ENCODE measurements around the gene ATG2A. TPM values are rescaled to one million over a fixed set of nuclear protein-coding genes. Genes with fewer than 3 reads are reported as not detected.
A peak's percentile ranks its signal among the peaks of the same experiment; 100 is the strongest.

Gene ATG2A
- total RNA-seq, 1 donor from 2014 or later: 21.4 TPM

DNA sequence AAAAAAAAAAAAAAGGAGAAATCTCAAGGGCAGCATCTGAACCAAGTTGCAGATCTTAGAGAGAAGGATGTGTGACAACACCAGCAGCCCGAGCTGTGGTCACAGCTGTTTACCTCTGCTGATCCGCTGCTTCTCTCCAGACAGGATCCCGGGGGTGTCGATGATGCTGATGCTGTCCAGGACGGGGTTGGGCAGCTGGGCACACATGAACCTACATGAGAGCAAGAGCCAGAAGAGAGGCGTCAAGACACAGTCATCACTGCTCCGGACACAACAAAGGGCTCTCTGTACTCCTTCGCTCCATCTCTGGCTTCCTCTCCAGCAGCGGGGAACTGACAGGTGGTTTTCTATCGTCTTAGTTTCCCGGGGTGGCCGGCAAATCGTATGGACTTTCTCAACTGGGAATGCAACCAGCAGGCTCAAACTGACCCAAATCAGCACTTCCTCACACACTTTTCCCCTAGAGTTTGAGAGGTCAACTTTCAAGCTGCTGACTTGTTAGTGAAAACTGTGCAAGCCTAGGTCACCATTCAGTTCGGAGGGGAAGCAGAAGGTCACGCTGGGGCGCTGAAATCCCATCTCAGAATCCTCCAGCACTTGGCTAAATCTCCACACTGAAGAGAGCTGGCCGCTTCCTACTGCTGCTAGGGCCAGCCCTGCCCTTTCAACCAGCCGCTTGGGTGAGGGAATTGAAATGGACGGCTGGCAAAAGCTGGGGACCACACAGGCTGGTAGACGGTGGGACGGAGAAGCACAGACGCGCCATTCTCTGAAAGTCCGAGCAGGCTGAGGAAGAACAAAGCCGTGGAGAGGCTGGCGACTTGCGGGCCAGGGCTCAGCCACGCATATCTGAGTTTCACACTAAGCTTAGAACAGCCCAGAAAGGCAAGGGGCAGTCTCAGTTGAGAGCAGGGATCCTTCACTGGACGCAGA lies 42.4 kb downstream of the ATG2A start:
- Histone ChIP-seq H3K27ac (ENCODE audit: low read depth, low read length) (no peak overlapping the region), H3K36me3 (ENCODE audit: insufficient read depth, low read length) (peaks cover 15% of the 10 kb centered on the region), H3K27me3 (ENCODE audit: insufficient read depth, low read length) (no peaks in the 10 kb centered on the region), H3K79me2 (ENCODE audit: insufficient read depth, low read length) (peaks cover 81% of the 10 kb centered on the region), H4K20me1 (ENCODE audit: insufficient read depth, low read length) (peaks cover 81% of the 10 kb centered on the region), H3K4me3 (ENCODE audit: insufficient read depth, low read depth, low read length) (peak overlapping the region; percentile 9), H3K4me2 (ENCODE audit: low read length) (peak overlapping the region; percentile 98), H3K4me1 (ENCODE audit: insufficient read depth, low read length) (peaks cover 53% of the 10 kb centered on the region), H3K9ac (ENCODE audit: low read length) (peak overlapping the region; percentile 92), H2AFZ (ENCODE audit: low read depth, low read length) (no peak overlapping the region), H3K9me3 (ENCODE audit: insufficient read depth, low read depth, low read length) (no peaks in the 10 kb centered on the region)
- FAIRE-seq: no peak
- H3K27ac Mint-ChIP-seq (ENCODE audit: unreplicated experiment): peak overlapping the region; percentile 12
- peaks cover 25% of the 10 kb centered on the region for H3K36me3 Mint-ChIP-seq (ENCODE audit: low read depth, unreplicated experiment)
- TF ChIP-seq, protein P1, sequence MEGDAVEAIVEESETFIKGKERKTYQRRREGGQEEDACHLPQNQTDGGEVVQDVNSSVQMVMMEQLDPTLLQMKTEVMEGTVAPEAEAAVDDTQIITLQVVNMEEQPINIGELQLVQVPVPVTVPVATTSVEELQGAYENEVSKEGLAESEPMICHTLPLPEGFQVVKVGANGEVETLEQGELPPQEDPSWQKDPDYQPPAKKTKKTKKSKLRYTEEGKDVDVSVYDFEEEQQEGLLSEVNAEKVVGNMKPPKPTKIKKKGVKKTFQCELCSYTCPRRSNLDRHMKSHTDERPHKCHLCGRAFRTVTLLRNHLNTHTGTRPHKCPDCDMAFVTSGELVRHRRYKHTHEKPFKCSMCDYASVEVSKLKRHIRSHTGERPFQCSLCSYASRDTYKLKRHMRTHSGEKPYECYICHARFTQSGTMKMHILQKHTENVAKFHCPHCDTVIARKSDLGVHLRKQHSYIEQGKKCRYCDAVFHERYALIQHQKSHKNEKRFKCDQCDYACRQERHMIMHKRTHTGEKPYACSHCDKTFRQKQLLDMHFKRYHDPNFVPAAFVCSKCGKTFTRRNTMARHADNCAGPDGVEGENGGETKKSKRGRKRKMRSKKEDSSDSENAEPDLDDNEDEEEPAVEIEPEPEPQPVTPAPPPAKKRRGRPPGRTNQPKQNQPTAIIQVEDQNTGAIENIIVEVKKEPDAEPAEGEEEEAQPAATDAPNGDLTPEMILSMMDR (IDR thresholded peaks at IDR 0.05; ENCODE audit: insufficient read depth, low read depth, low read length): no peak
- no peak for TF ChIP-seq EZH2 (IDR thresholded peaks at IDR 0.05; ENCODE audit: insufficient read depth, low read length)
- peak; percentile 73 for DNase-seq (ENCODE audit: low read depth)
- peak overlapping the region; percentile 98 for H3K4me3 Mint-ChIP-seq (ENCODE audit: unreplicated experiment)
- H3K9me3 Mint-ChIP-seq (ENCODE audit: unreplicated experiment): no peaks in the 10 kb centered on the region
- no peaks in the 10 kb centered on the region for H3K27me3 Mint-ChIP-seq (ENCODE audit: low read depth, unreplicated experiment)
- peaks cover 38% of the 10 kb centered on the region for H3K4me1 Mint-ChIP-seq (ENCODE audit: low read depth, unreplicated experiment)

DNA sequence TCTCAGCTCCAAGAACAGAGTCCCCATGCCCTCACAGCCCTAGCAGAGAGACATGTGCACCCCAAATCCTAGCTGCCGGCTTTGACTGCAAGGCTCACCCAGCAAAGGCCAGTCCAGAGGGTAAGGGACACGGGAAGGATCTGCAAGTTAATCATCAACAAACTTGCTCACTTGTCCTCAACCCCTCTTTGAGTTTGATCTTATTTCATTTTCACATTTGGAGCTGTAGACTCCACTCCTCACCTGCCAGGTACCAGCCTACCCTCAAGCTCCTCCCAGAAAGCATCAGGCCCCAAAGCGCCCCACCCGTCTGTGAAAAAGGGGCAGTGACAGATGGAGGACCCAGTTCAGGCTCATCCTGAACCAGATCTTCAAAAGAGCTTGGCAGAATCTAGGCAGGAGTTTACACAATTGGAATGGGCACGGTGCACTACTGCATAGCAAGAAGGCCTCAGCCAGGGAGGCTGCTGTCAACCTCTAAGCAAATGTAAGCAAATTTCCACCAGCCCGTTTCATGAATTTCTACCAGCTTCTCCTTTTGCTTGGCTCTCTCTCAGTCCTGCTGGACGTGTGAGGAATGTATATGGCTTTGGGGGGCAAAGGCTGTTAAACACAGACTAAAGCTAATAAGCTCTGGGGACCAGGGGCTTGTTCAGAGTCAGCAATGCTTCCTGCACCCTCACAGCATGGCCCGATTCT lies 44.1 kb downstream of the ATG2A start:
- H3K9ac ChIP-seq (ENCODE audit: low read length): no peak overlapping the region
- H3K79me2 ChIP-seq (ENCODE audit: insufficient read depth, low read length): peaks cover 87% of the 10 kb centered on the region
- peaks cover 15% of the 10 kb centered on the region for H3K36me3 ChIP-seq (ENCODE audit: insufficient read depth, low read length)
- DNase-seq (ENCODE audit: low read depth): no peak
- H3K4me2 ChIP-seq (ENCODE audit: low read length): no peak overlapping the region
- no peak overlapping the region for H3K4me3 ChIP-seq (ENCODE audit: insufficient read depth, low read depth, low read length)
- TF ChIP-seq EZH2 (IDR thresholded peaks at IDR 0.05; ENCODE audit: insufficient read depth, low read length): no peak
- H3K9me3 Mint-ChIP-seq (ENCODE audit: unreplicated experiment): peaks cover 2% of the 10 kb centered on the region
- H3K27ac Mint-ChIP-seq (ENCODE audit: unreplicated experiment): no peak overlapping the region
- no peaks in the 10 kb centered on the region for H3K27me3 ChIP-seq (ENCODE audit: insufficient read depth, low read length)
- no peaks in the 10 kb centered on the region for H3K27me3 Mint-ChIP-seq (ENCODE audit: low read depth, unreplicated experiment)
- H3K4me3 Mint-ChIP-seq (ENCODE audit: unreplicated experiment): peak overlapping the region; percentile 40
- FAIRE-seq: no peak
- peaks cover 49% of the 10 kb centered on the region for H3K4me1 Mint-ChIP-seq (ENCODE audit: low read depth, unreplicated experiment)
- H2AFZ ChIP-seq (ENCODE audit: low read depth, low read length): no peak overlapping the region
- H3K36me3 Mint-ChIP-seq (ENCODE audit: low read depth, unreplicated experiment): peaks cover 30% of the 10 kb centered on the region
- H3K4me1 ChIP-seq (ENCODE audit: insufficient read depth, low read length): peaks cover 64% of the 10 kb centered on the region
- no peak overlapping the region for H3K27ac ChIP-seq (ENCODE audit: low read depth, low read length)
- peaks cover 95% of the 10 kb centered on the region for H4K20me1 ChIP-seq (ENCODE audit: insufficient read depth, low read length)
- no peaks in the 10 kb centered on the region for H3K9me3 ChIP-seq (ENCODE audit: insufficient read depth, low read depth, low read length)

GRCh38 chr11:64871492-64871891 lies 45.5 kb downstream of the ATG2A start:
- H3K9me3 Mint-ChIP-seq (ENCODE audit: unreplicated experiment): peaks cover 2% of the 10 kb centered on the region
- H3K4me2 ChIP-seq (ENCODE audit: low read length): peak overlapping the region; percentile 79
- no peak for TF ChIP-seq EZH2 (IDR thresholded peaks at IDR 0.05; ENCODE audit: insufficient read depth, low read length)
- TF ChIP-seq, protein P1 (IDR thresholded peaks at IDR 0.05; ENCODE audit: insufficient read depth, low read depth, low read length): no peak
- no peak overlapping the region for H3K4me3 ChIP-seq (ENCODE audit: insufficient read depth, low read depth, low read length)
- H3K4me3 Mint-ChIP-seq (ENCODE audit: unreplicated experiment): peak overlapping the region; percentile 71
- H3K36me3 Mint-ChIP-seq (ENCODE audit: low read depth, unreplicated experiment): peaks cover 25% of the 10 kb centered on the region
- no peak overlapping the region for H3K27ac ChIP-seq (ENCODE audit: low read depth, low read length)
- H3K36me3 ChIP-seq (ENCODE audit: insufficient read depth, low read length): peaks cover 15% of the 10 kb centered on the region
- H3K4me1 ChIP-seq (ENCODE audit: insufficient read depth, low read length): peaks cover 63% of the 10 kb centered on the region
- no peaks in the 10 kb centered on the region for H3K27me3 ChIP-seq (ENCODE audit: insufficient read depth, low read length)
- peaks cover 85% of the 10 kb centered on the region for H4K20me1 ChIP-seq (ENCODE audit: insufficient read depth, low read length)
- H2AFZ ChIP-seq (ENCODE audit: low read depth, low read length): no peak overlapping the region
- FAIRE-seq: no peak
- no peaks in the 10 kb centered on the region for H3K9me3 ChIP-seq (ENCODE audit: insufficient read depth, low read depth, low read length)
- H3K27ac Mint-ChIP-seq (ENCODE audit: unreplicated experiment): no peak overlapping the region
- peaks cover 86% of the 10 kb centered on the region for H3K79me2 ChIP-seq (ENCODE audit: insufficient read depth, low read length)
- peak overlapping the region; percentile 5 for H3K9ac ChIP-seq (ENCODE audit: low read length)
- H3K4me1 Mint-ChIP-seq (ENCODE audit: low read depth, unreplicated experiment): peaks cover 50% of the 10 kb centered on the region
- no peaks in the 10 kb centered on the region for H3K27me3 Mint-ChIP-seq (ENCODE audit: low read depth, unreplicated experiment)
- no peak for DNase-seq (ENCODE audit: low read depth)

All from astrocyte (in vitro differentiated cells and primary cell).